ENCODE results near the gene HMGXB3. TPM values are rescaled to one million over a fixed set of nuclear protein-coding genes. Genes with fewer than 3 reads are reported as not detected.
A peak's percentile ranks its signal among the peaks of the same experiment; 100 is the strongest.

Gene HMGXB3
- total and polyA plus RNA-seq, 2 of the 13 experiments (the other 11 are each of a cell fraction or from before 2014, with no cell fraction given), result 18.8 to 23.8 TPM

- TF ChIP-seq ZNF124 (CRISPR knock-in tag; IDR thresholded peaks at IDR 0.05), result peak; percentile 79; the same call in 1 of the 2 replicates
- no peak; the same call in 1 of the 2 replicates for TF ChIP-seq ZNF589 (CRISPR knock-in tag; conservative IDR thresholded peaks at IDR 0.05)
- peak; percentile 98; the same call in 1 of the 2 replicates for TF ChIP-seq CBX2 (IDR thresholded peaks at IDR 0.05; ENCODE audit: low read depth, low read length)
- no peak for TF ChIP-seq CBX2 (CRISPR knock-in tag; IDR thresholded peaks at IDR 0.05; ENCODE audit: low read depth)
- no peak for TF ChIP-seq NFE2L1 (CRISPR knock-in tag; IDR thresholded peaks at IDR 0.05; ENCODE audit: borderline replicate concordance)
- peak; percentile 82 for TF ChIP-seq MEIS1 (CRISPR knock-in tag; IDR thresholded peaks at IDR 0.05; ENCODE audit: borderline replicate concordance)
- no peak for TF ChIP-seq CCAR2 (optimal IDR thresholded peaks at IDR 0.05; ENCODE audit: low read depth, low read length)
- TF ChIP-seq RAD51 (IDR thresholded peaks at IDR 0.05; ENCODE audit: borderline replicate concordance), result peak; percentile 50; the same call in 1 of the 2 replicates
- no peak for TF ChIP-seq ZNF570 (CRISPR knock-in tag; IDR thresholded peaks at IDR 0.05; ENCODE audit: borderline replicate concordance)
- no peak for TF ChIP-seq PAWR (CRISPR knock-in tag; IDR thresholded peaks at IDR 0.05; ENCODE audit: borderline replicate concordance)
- no peak for TF ChIP-seq ZNF18 (CRISPR knock-in tag; IDR thresholded peaks at IDR 0.05; ENCODE audit: insufficient replicate concordance)
- TF ChIP-seq ZNF652 (CRISPR knock-in tag; IDR thresholded peaks at IDR 0.05; ENCODE audit: borderline replicate concordance, low read depth), result peak; percentile 57; the same call in 1 of the 2 replicates
- peak; percentile 92 for TF ChIP-seq RXRA (CRISPR knock-in tag; IDR thresholded peaks at IDR 0.05)
- TF ChIP-seq AHDC1 (CRISPR knock-in tag; IDR thresholded peaks at IDR 0.05; ENCODE audit: borderline replicate concordance), result 0 out of 2 replicates have a peak, but pooled peaks have one; percentile 32
- 0 out of 2 replicates have a peak, but pooled peaks have one; percentile 40 for TF ChIP-seq HIC2 (CRISPR knock-in tag; IDR thresholded peaks at IDR 0.05; ENCODE audit: low read depth)
- TF ChIP-seq EED (CRISPR knock-in tag; IDR thresholded peaks at IDR 0.05), result peak; percentile 83; the same call in 1 of the 2 replicates
- peak; percentile 86; the same call in 1 of the 2 replicates for TF ChIP-seq ZNF556 (CRISPR knock-in tag; IDR thresholded peaks at IDR 0.05; ENCODE audit: borderline replicate concordance)
- no peak for TF ChIP-seq NONO (IDR thresholded peaks at IDR 0.05)
- TF ChIP-seq NONO (CRISPR knock-in tag; conservative IDR thresholded peaks at IDR 0.05), result peak; percentile 93
- no peak for TF ChIP-seq GLI4 (CRISPR knock-in tag; IDR thresholded peaks at IDR 0.05; ENCODE audit: borderline replicate concordance)
Measured at GRCh38 chr5:150000256-150000989, at the start of gene HMGXB3, which contains the start of gene TIGD6 (continued).
